SK-N-SH treated with all-trans-retinoic acid at 6 μM for 48 hours (cell line): ENCODE data around the gene CASP5.

Experiments used
- CSDC2 ChIP-seq: fragments of 250-450 bp; sonication (Bioruptor Pico); IDR thresholded peaks from 2 replicates; pipeline ENCODE4 v1.5.0; 2020; ENCODE audit warnings: mild to moderate bottlenecking, moderate library complexity
- OSR1 ChIP-seq: fragments of 250-450 bp; sonication (Bioruptor Pico); IDR thresholded peaks from 2 replicates; pipeline ENCODE4 v1.8.0; 2022; ENCODE audit warnings: moderate library complexity, mild to moderate bottlenecking, inconsistent platforms
- PPARA ChIP-seq: fragments of 250-450 bp; sonication (Bioruptor Pico); IDR thresholded peaks from 2 replicates; pipeline ENCODE4 v1.5.0; 2020; ENCODE audit warnings: mild to moderate bottlenecking, borderline replicate concordance
- RARB ChIP-seq: fragments of 250-450 bp; sonication (Bioruptor Pico); IDR thresholded peaks from 2 replicates; pipeline ENCODE4 v1.8.0; 2021; ENCODE audit warnings: mild to moderate bottlenecking, moderate library complexity
- SNAI2 ChIP-seq: fragments of 250-450 bp; sonication (Bioruptor Pico); IDR thresholded peaks from 2 replicates; pipeline ENCODE4 v1.5.0; 2020; ENCODE audit warnings: mild to moderate bottlenecking, moderate library complexity
- ZFP3 ChIP-seq: fragments of 250-450 bp; sonication (Bioruptor Pico); IDR thresholded peaks from 2 replicates; pipeline ENCODE4 v1.5.0; 2020; ENCODE audit warnings: mild to moderate bottlenecking, moderate library complexity
- ZFP30 ChIP-seq: fragments of 450-650 bp; formaldehyde crosslinking; IDR thresholded peaks from 2 replicates; pipeline ENCODE4 v1.5.0; 2022; ENCODE audit warnings: mild to moderate bottlenecking, moderate library complexity
- ZNF565 ChIP-seq: fragments of 450-650 bp; formaldehyde crosslinking; conservative IDR thresholded peaks from 2 replicates; pipeline ENCODE4 v1.5.0; 2020; ENCODE audit warnings: low read depth, mild to moderate bottlenecking, moderate library complexity
- TF ChIP-seq, protein P1 (sequence below): fragments of 250-450 bp; sonication (Bioruptor Pico); IDR thresholded peaks from 2 replicates; pipeline ENCODE4 v1.8.0; 2021; ENCODE audit warnings: low read depth, mild to moderate bottlenecking, moderate library complexity, borderline replicate concordance
- TF ChIP-seq, protein P2 (sequence below): fragments of 250-450 bp; sonication (Bioruptor Pico); IDR thresholded peaks from 2 replicates; pipeline ENCODE4 v1.8.0; 2020; ENCODE audit warnings: mild to moderate bottlenecking, moderate library complexity, borderline replicate concordance
- TF ChIP-seq, protein P3 (sequence below): fragments of 250-450 bp; sonication (Bioruptor Pico); IDR thresholded peaks from 2 replicates; pipeline ENCODE4 v1.5.1; 2020; ENCODE audit warnings: low read depth, mild to moderate bottlenecking, moderate library complexity

DNA sequence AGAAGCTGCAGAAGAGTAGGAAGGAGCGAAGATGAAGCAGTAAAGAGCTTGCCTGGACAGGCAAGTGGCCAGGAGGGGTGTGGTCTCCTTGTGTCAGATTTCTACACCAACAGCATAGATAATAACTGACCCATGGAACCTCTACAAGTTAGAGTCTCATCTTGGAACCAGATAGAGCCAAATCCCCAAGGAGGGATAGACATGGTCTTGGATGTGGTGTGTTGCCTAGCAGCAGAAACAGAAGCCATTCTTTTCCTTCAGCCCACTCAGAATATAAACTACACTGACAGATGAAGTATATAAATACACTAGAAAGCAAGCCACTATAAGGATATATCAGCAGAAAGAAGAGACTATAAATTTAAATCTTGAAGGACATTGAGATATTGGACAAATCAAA, 26.5 kb upstream of the CASP5 start:
- TF ChIP-seq PPARA (no peak), OSR1 (no peak), ZFP3 (CRISPR knock-in tag) (no peak), SNAI2 (CRISPR knock-in tag) (no peak), RARB (no peak), ZNF565 (no peak), ZFP30 (CRISPR knock-in tag) (no peak), CSDC2 (CRISPR knock-in tag) (no peak)
- TF ChIP-seq, protein P1, sequence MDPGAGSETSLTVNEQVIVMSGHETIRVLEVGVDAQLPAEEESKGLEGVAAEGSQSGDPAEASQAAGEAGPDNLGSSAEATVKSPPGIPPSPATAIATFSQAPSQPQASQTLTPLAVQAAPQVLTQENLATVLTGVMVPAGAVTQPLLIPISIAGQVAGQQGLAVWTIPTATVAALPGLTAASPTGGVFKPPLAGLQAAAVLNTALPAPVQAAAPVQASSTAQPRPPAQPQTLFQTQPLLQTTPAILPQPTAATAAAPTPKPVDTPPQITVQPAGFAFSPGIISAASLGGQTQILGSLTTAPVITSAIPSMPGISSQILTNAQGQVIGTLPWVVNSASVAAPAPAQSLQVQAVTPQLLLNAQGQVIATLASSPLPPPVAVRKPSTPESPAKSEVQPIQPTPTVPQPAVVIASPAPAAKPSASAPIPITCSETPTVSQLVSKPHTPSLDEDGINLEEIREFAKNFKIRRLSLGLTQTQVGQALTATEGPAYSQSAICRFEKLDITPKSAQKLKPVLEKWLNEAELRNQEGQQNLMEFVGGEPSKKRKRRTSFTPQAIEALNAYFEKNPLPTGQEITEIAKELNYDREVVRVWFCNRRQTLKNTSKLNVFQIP (CRISPR knock-in tag): no peak
- TF ChIP-seq, protein P2, sequence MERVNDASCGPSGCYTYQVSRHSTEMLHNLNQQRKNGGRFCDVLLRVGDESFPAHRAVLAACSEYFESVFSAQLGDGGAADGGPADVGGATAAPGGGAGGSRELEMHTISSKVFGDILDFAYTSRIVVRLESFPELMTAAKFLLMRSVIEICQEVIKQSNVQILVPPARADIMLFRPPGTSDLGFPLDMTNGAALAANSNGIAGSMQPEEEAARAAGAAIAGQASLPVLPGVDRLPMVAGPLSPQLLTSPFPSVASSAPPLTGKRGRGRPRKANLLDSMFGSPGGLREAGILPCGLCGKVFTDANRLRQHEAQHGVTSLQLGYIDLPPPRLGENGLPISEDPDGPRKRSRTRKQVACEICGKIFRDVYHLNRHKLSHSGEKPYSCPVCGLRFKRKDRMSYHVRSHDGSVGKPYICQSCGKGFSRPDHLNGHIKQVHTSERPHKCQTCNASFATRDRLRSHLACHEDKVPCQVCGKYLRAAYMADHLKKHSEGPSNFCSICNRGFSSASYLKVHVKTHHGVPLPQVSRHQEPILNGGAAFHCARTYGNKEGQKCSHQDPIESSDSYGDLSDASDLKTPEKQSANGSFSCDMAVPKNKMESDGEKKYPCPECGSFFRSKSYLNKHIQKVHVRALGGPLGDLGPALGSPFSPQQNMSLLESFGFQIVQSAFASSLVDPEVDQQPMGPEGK (CRISPR knock-in tag): no peak
- TF ChIP-seq, protein P3, sequence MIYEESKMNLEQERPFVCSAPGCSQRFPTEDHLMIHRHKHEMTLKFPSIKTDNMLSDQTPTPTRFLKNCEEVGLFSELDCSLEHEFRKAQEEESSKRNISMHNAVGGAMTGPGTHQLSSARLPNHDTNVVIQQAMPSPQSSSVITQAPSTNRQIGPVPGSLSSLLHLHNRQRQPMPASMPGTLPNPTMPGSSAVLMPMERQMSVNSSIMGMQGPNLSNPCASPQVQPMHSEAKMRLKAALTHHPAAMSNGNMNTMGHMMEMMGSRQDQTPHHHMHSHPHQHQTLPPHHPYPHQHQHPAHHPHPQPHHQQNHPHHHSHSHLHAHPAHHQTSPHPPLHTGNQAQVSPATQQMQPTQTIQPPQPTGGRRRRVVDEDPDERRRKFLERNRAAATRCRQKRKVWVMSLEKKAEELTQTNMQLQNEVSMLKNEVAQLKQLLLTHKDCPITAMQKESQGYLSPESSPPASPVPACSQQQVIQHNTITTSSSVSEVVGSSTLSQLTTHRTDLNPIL (CRISPR knock-in tag): no peak
